Stimulated activated effector memory CD8-positive, alpha-beta T cell treated with anti-CD3 and anti-CD28 coated beads, Interleukin-12 subunit alpha, Interleukin-12 subunit beta, amount 100 ng/mL, for 72 hours (primary cell): ENCODE results near the gene ZNF362.
"Not testable (repeated sequence)": the region's sequence is repeated elsewhere in the genome, so short reads cannot be mapped to it uniquely, and the experiment has no call there.

ENCODE experiments used
- ATAC-seq: fragments of 150-1000 bp; cut with Tn5 transposase; 2 replicates; pipeline ENCODE4 v1.10.0; 2021
- DNase-seq, 2 donors: peaks; one replicate each; pipeline ENCODE4 v3.0.0; 2021 to 2022; ENCODE audit warnings: low spot score in 2 of 2
- H3K27ac Mint-ChIP-seq: one replicate; pipeline ENCODE4 v1.8.0; 2022; ENCODE audit warnings: mild to moderate bottlenecking, mixed read lengths
- H3K36me3 Mint-ChIP-seq: one replicate; pipeline ENCODE4 v1.8.0; 2022; ENCODE audit warnings: mild to moderate bottlenecking, mixed read lengths
- H3K4me1 Mint-ChIP-seq: one replicate; pipeline ENCODE4 v1.8.0; 2022; ENCODE audit warnings: mixed read lengths
- H3K4me3 Mint-ChIP-seq: one replicate; pipeline ENCODE4 v1.8.0; 2022; ENCODE audit warnings: mild to moderate bottlenecking, mixed read lengths
- H3K9me3 Mint-ChIP-seq: one replicate; pipeline ENCODE4 v1.8.0; 2022; ENCODE audit warnings: mixed read lengths

Gene ZNF362

GRCh38 chr1:33237579-33237978 lies 18.7 kb upstream of the ZNF362 start:
- no peak for DNase-seq
- Mint-ChIP-seq H3K9me3 (no peaks in the 10 kb centered on the region), H3K36me3 (no peaks in the 10 kb centered on the region), H3K4me1 (peaks cover 5% of the 10 kb centered on the region), H3K27ac (peak overlapping the region; percentile 24), H3K4me3 (no peak overlapping the region)
- peak; percentile 73 for ATAC-seq

- not testable (repeated sequence) for DNase-seq, H3K27ac Mint-ChIP-seq, ATAC-seq, H3K4me1 Mint-ChIP-seq, H3K9me3 Mint-ChIP-seq, H3K36me3 Mint-ChIP-seq, H3K4me3 Mint-ChIP-seq
These were observed 18.0 kb upstream of the ZNF362 start for GRCh38 chr1:33238194-33238724.

- H3K36me3 Mint-ChIP-seq, ATAC-seq, H3K4me1 Mint-ChIP-seq, DNase-seq, H3K9me3 Mint-ChIP-seq, H3K27ac Mint-ChIP-seq, H3K4me3 Mint-ChIP-seq: not testable (repeated sequence)
These were observed 16.9 kb upstream of the ZNF362 start for GRCh38 chr1:33239410-33239809.

GRCh38 chr1:33241866-33242265 lies 14.4 kb upstream of the ZNF362 start:
- Mint-ChIP-seq H3K36me3 (no peaks in the 10 kb centered on the region), H3K27ac (no peak overlapping the region), H3K9me3 (no peaks in the 10 kb centered on the region), H3K4me3 (no peak overlapping the region), H3K4me1 (peaks cover 5% of the 10 kb centered on the region)
- DNase-seq (no peak), ATAC-seq (no peak)

GRCh38 chr1:33242652-33243051 lies 13.6 kb upstream of the ZNF362 start:
- H3K36me3 Mint-ChIP-seq: no peaks in the 10 kb centered on the region
- ATAC-seq (no peak), DNase-seq (no peak)
- H3K27ac Mint-ChIP-seq: no peak overlapping the region
- peaks cover under 1% of the 10 kb centered on the region for H3K4me1 Mint-ChIP-seq
- no peaks in the 10 kb centered on the region for H3K9me3 Mint-ChIP-seq
- H3K4me3 Mint-ChIP-seq: no peak overlapping the region

GRCh38 chr1:33244143-33244808 lies 12.0 kb upstream of the ZNF362 start:
- Mint-ChIP-seq H3K4me3 (no peak overlapping the region), H3K9me3 (no peaks in the 10 kb centered on the region), H3K36me3 (no peaks in the 10 kb centered on the region), H3K27ac (no peak overlapping the region), H3K4me1 (no peaks in the 10 kb centered on the region)
- DNase-seq (no peak), ATAC-seq (no peak)

- Mint-ChIP-seq H3K4me1 (no peaks in the 10 kb centered on the region), H3K4me3 (no peak overlapping the region), H3K27ac (no peak overlapping the region), H3K9me3 (no peaks in the 10 kb centered on the region), H3K36me3 (no peaks in the 10 kb centered on the region)
- no peak for DNase-seq
- ATAC-seq: no peak
These were observed 11.5 kb upstream of the ZNF362 start for GRCh38 chr1:33244809-33245186.

- no peak for ATAC-seq
These were observed 10.1 kb upstream of the ZNF362 start for GRCh38 chr1:33246171-33246570.

GRCh38 chr1:33247545-33247944 lies 8.7 kb upstream of the ZNF362 start:
- H3K4me3 Mint-ChIP-seq: no peak overlapping the region
- no peak for DNase-seq
- H3K4me1 Mint-ChIP-seq: no peaks in the 10 kb centered on the region
- no peak for ATAC-seq
- no peaks in the 10 kb centered on the region for H3K36me3 Mint-ChIP-seq
- no peak overlapping the region for H3K27ac Mint-ChIP-seq
- H3K9me3 Mint-ChIP-seq: no peaks in the 10 kb centered on the region

More at GRCh38 chr1:33246171-33246570, 10.1 kb upstream of the ZNF362 start:
- DNase-seq: no peak
- no peaks in the 10 kb centered on the region for H3K9me3 Mint-ChIP-seq
- no peaks in the 10 kb centered on the region for H3K36me3 Mint-ChIP-seq
- no peak overlapping the region for H3K4me3 Mint-ChIP-seq
- no peaks in the 10 kb centered on the region for H3K4me1 Mint-ChIP-seq
- H3K27ac Mint-ChIP-seq: no peak overlapping the region

GRCh38 chr1:33248244-33248643 lies 8.0 kb upstream of the ZNF362 start:
- Mint-ChIP-seq H3K27ac (no peak overlapping the region), H3K4me1 (no peaks in the 10 kb centered on the region), H3K36me3 (no peaks in the 10 kb centered on the region), H3K9me3 (no peaks in the 10 kb centered on the region), H3K4me3 (no peak overlapping the region)
- ATAC-seq (no peak), DNase-seq (no peak)

- Mint-ChIP-seq H3K9me3 (no peaks in the 10 kb centered on the region), H3K4me1 (no peaks in the 10 kb centered on the region), H3K4me3 (no peak overlapping the region), H3K27ac (no peak overlapping the region), H3K36me3 (no peaks in the 10 kb centered on the region)
- no peak for ATAC-seq
- DNase-seq: no peak
These were observed 6.9 kb upstream of the ZNF362 start for GRCh38 chr1:33249422-33249821.

- ATAC-seq (no peak), DNase-seq (no peak)
- Mint-ChIP-seq H3K27ac (no peak overlapping the region), H3K4me1 (no peaks in the 10 kb centered on the region), H3K9me3 (no peaks in the 10 kb centered on the region), H3K4me3 (no peak overlapping the region), H3K36me3 (no peaks in the 10 kb centered on the region)
These were observed 6.1 kb upstream of the ZNF362 start for GRCh38 chr1:33250217-33250616.

- Mint-ChIP-seq H3K36me3 (no peaks in the 10 kb centered on the region), H3K27ac (no peak overlapping the region), H3K4me1 (no peaks in the 10 kb centered on the region), H3K9me3 (no peaks in the 10 kb centered on the region), H3K4me3 (no peak overlapping the region)
- no peak for ATAC-seq
- no peak for DNase-seq
These were observed 5.6 kb upstream of the ZNF362 start for GRCh38 chr1:33250724-33251123.

- Mint-ChIP-seq H3K4me3 (no peak overlapping the region), H3K36me3 (peaks cover 6% of the 10 kb centered on the region), H3K9me3 (no peaks in the 10 kb centered on the region), H3K4me1 (peaks cover 15% of the 10 kb centered on the region), H3K27ac (no peak overlapping the region)
- ATAC-seq (no peak), DNase-seq (no peak)
These were observed 1.8 kb upstream of the ZNF362 start for GRCh38 chr1:33254491-33254890.

- peak in 1 of 2 donors; percentile 65 for DNase-seq
- peak; percentile 66 for ATAC-seq
- Mint-ChIP-seq H3K9me3 (no peaks in the 10 kb centered on the region), H3K4me1 (peaks cover 23% of the 10 kb centered on the region), H3K4me3 (peak overlapping the region; percentile 93), H3K36me3 (peaks cover 6% of the 10 kb centered on the region), H3K27ac (no peak overlapping the region)
These were observed 708 bp upstream of the ZNF362 start for GRCh38 chr1:33255347-33256220.

- H3K4me1 Mint-ChIP-seq: peaks cover 24% of the 10 kb centered on the region
- H3K36me3 Mint-ChIP-seq: peaks cover 6% of the 10 kb centered on the region
- no peak for ATAC-seq
- H3K27ac Mint-ChIP-seq: no peak overlapping the region
- H3K4me3 Mint-ChIP-seq: peak overlapping the region; percentile 93
- no peaks in the 10 kb centered on the region for H3K9me3 Mint-ChIP-seq
- DNase-seq: no peak
These were observed 146 bp upstream of the ZNF362 start for GRCh38 chr1:33256221-33256470.
